Retina (tissue), 1 donor: ENCODE data around the gene ARHGEF12.

ENCODE experiments used
- DNase-seq: peaks from one replicate; pipeline ENCODE4 v3.0.0-alpha.2; 2016

ARHGEF12 gene

GRCh38 chr11:120431633-120432032, 95.4 kb downstream of the ARHGEF12 start:
- no peak for DNase-seq

- no peak for DNase-seq
Observed at GRCh38 chr11:120432056-120433018, 96.1 kb downstream of the ARHGEF12 start.

- no peak for DNase-seq
Observed at GRCh38 chr11:120441592-120441991, 105.4 kb downstream of the ARHGEF12 start.

GRCh38 chr11:120442031-120442430, 105.8 kb downstream of the ARHGEF12 start:
- DNase-seq, result no peak

- DNase-seq, result no peak
Observed at GRCh38 chr11:120446802-120447201, 110.6 kb downstream of the ARHGEF12 start.

- DNase-seq, result no peak
Observed at GRCh38 chr11:120448240-120448639, 112.0 kb downstream of the ARHGEF12 start.

- DNase-seq, result no peak
Observed at GRCh38 chr11:120455487-120455886, 119.3 kb downstream of the ARHGEF12 start.

GRCh38 chr11:120457996-120458395, 121.8 kb downstream of the ARHGEF12 start:
- DNase-seq, result no peak

- DNase-seq, result no peak
Observed at GRCh38 chr11:120462825-120463224, 126.6 kb downstream of the ARHGEF12 start.

- no peak for DNase-seq
Observed at GRCh38 chr11:120465921-120466534, 129.8 kb downstream of the ARHGEF12 start.

GRCh38 chr11:120467627-120468026, 131.4 kb downstream of the ARHGEF12 start:
- no peak for DNase-seq

GRCh38 chr11:120471131-120471530, 134.9 kb downstream of the ARHGEF12 start:
- no peak for DNase-seq

- no peak for DNase-seq
Observed at GRCh38 chr11:120471994-120472393, 135.8 kb downstream of the ARHGEF12 start.

- no peak for DNase-seq
Observed at GRCh38 chr11:120473503-120473902, 137.3 kb downstream of the ARHGEF12 start.

- DNase-seq, result no peak
Observed at GRCh38 chr11:120482149-120482548, 145.9 kb downstream of the ARHGEF12 start.

GRCh38 chr11:120484722-120485121, 148.5 kb downstream of the ARHGEF12 start:
- no peak for DNase-seq

- DNase-seq, result no peak
Observed at GRCh38 chr11:120486138-120486537, 149.9 kb downstream of the ARHGEF12 start.

- DNase-seq, result no peak
Observed at GRCh38 chr11:120489799-120490198, 153.6 kb downstream of the ARHGEF12 start.

- DNase-seq, result no peak
Observed at GRCh38 chr11:120492486-120492885, 156.3 kb downstream of the ARHGEF12 start.

GRCh38 chr11:120494595-120494994, 158.4 kb downstream of the ARHGEF12 start:
- DNase-seq, result no peak

- no peak for DNase-seq
Observed at GRCh38 chr11:120499088-120499487, 162.9 kb downstream of the ARHGEF12 start.

- DNase-seq, result no peak
Observed at GRCh38 chr11:120499859-120500258, 163.6 kb downstream of the ARHGEF12 start.

- no peak for DNase-seq
Observed at GRCh38 chr11:120500414-120501071, 164.3 kb downstream of the ARHGEF12 start.

- DNase-seq, result no peak
Observed at GRCh38 chr11:120501440-120501839, 165.2 kb downstream of the ARHGEF12 start.
